Cardiac ventricle fibroblast (primary cell): ENCODE results near the gene EDEM1. TPM values are rescaled to one million over a fixed set of nuclear protein-coding genes. Genes with fewer than 3 reads are reported as not detected.

Experiments
- total RNA-seq: library from RNA; depleted of rRNA; stranded (reverse); fragments of >200 nt; gene quantifications from 2 replicates; pipeline ENCODE4 v1.2.3, GENCODE V29; 2015

EDEM1 gene
- total RNA-seq: 38.4 and 54.6 TPM in 2 replicates

GRCh38 chr3:5187156-5187919 lies at the start of gene EDEM1:
TSS of gene EDEM1 (plus strand) at chr3:5187707. CDS start at chr3:5187806, 99 bp downstream.

Other genes starting within 250 kb of the EDEM1 start
- 13.3 and 14.5 TPM in 2 replicates for gene BHLHE40, start 208.3 kb upstream of the EDEM1 start, total RNA-seq
- gene ARL8B, start 65.4 kb upstream of the EDEM1 start, total RNA-seq: 34.3 and 35.7 TPM in 2 replicates